IMR-90 (cell line): Measurements from ENCODE around the gene FGFBP2. TPM values are rescaled to one million over a fixed set of nuclear protein-coding genes. Genes with fewer than 3 reads are reported as not detected.

Source experiments
- ATAC-seq: fragments of 200-7000 bp; cut with Tn5 transposase; 2 replicates; pipeline ENCODE4 v1.9.1; 2020; ENCODE audit warnings: low read depth, mild to moderate bottlenecking, moderate library complexity
- BruUV-seq: library from RNA; stranded (reverse); fragments of 400-500 nt; replicated peaks from 2 replicates; lab custom pipeline; 2021; lab: Mats Ljungman, UMichigan
- CTCF ChIA-PET: fragments of 300-600 bp; formaldehyde crosslinking; extraction: SDS; loops from one replicate; lab custom pipeline; 2021; ENCODE audit warnings: antibody characterized with exemption; lab: Yijun Ruan, JAX
- POLR2A ChIA-PET: fragments of 300-600 bp; sonication (Branson Sonifier 250); formaldehyde crosslinking; loops from one replicate; lab custom pipeline; 2022; ENCODE audit warnings: antibody characterized with exemption; ENCODE audit not compliant: unreplicated experiment; lab: Charles Lee
- DNase-seq: peaks from one replicate; pipeline ENCODE4 v3.0.0; 2013
- H2AFZ ChIP-seq: replicated peaks from 2 replicates; pipeline ENCODE3; 2013; ENCODE audit warnings: low read length, mild to moderate bottlenecking; ENCODE audit not compliant: poor library complexity
- H2AK5ac ChIP-seq: 2 replicates; pipeline ENCODE4 v1.6.1; 2013; ENCODE audit warnings: low read depth, low read length, inconsistent platforms
- H2AK9ac ChIP-seq: replicated peaks from 2 replicates; pipeline ENCODE3; 2013; ENCODE audit warnings: mild to moderate bottlenecking, low read depth, low read length, moderate library complexity; ENCODE audit not compliant: poor library complexity
- H2BK120ac ChIP-seq: 2 replicates; pipeline ENCODE4 v1.6.1; 2013; ENCODE audit warnings: low read depth, low read length, inconsistent platforms
- H2BK15ac ChIP-seq: 3 replicates; pipeline ENCODE4 v1.6.1; 2013; ENCODE audit warnings: low read depth, low read length, inconsistent platforms
- H2BK20ac ChIP-seq: 2 replicates; pipeline ENCODE4 v1.6.1; 2013; ENCODE audit warnings: low read depth, mild to moderate bottlenecking, inconsistent platforms, low read length, moderate library complexity
- H2BK5ac ChIP-seq: 2 replicates; pipeline ENCODE4 v1.6.1; 2013; ENCODE audit warnings: mild to moderate bottlenecking, low read depth, low read length, inconsistent platforms; ENCODE audit not compliant: poor library complexity, severe bottlenecking
- H3K14ac ChIP-seq: replicated peaks from 2 replicates; pipeline ENCODE4 v1.6.1; 2013; ENCODE audit warnings: low read depth, low read length, inconsistent platforms
- H3K18ac ChIP-seq: 2 replicates; pipeline ENCODE4 v1.6.1; 2013; ENCODE audit warnings: low read depth, low read length, control low read depth
- H3K23ac ChIP-seq: 2 replicates; pipeline ENCODE4 v1.6.1; 2013; ENCODE audit warnings: low read depth, low read length, inconsistent platforms
- H3K27ac ChIP-seq: 2 replicates; pipeline ENCODE4 v1.5.1; 2013; ENCODE audit warnings: mild to moderate bottlenecking, control low read depth, low read length; ENCODE audit not compliant: insufficient read depth
- H3K27me3 ChIP-seq: 2 replicates; pipeline ENCODE4 v1.6.1; 2013; ENCODE audit warnings: low read length; ENCODE audit not compliant: control insufficient read depth, insufficient read depth
- H3K36me3 ChIP-seq: 2 replicates; pipeline ENCODE4 v1.6.1; 2013; ENCODE audit warnings: low read length, mixed read lengths; ENCODE audit not compliant: control insufficient read depth, insufficient read depth
- H3K4ac ChIP-seq: 2 replicates; pipeline ENCODE4 v1.6.1; 2013; ENCODE audit warnings: low read depth, low read length, inconsistent platforms
- H3K4me1 ChIP-seq: 2 replicates; pipeline ENCODE4 v1.6.1; 2013; ENCODE audit warnings: low read length, mixed read lengths; ENCODE audit not compliant: control insufficient read depth, insufficient read depth
- H3K4me2 ChIP-seq: 2 replicates; pipeline ENCODE4 v1.6.1; 2013; ENCODE audit warnings: low read depth, mild to moderate bottlenecking, control low read depth, low read length, moderate library complexity
- H3K4me3 ChIP-seq: 2 replicates; pipeline ENCODE4 v1.5.1; 2013; ENCODE audit warnings: low read depth, mild to moderate bottlenecking, control low read depth, low read length, moderate library complexity; ENCODE audit not compliant: insufficient read depth
- H3K56ac ChIP-seq: 2 replicates; pipeline ENCODE4 v1.6.1; 2013; ENCODE audit warnings: low read length, inconsistent platforms; ENCODE audit not compliant: insufficient read depth; ENCODE audit errors: extremely low read depth
- H3K79me1 ChIP-seq, 2 experiments: 2 replicates each; pipeline ENCODE4 v1.6.1; 2013; ENCODE audit warnings: low read length in 2 of 2, inconsistent platforms in 1 of 2, low read depth in 1 of 2
- H3K9ac ChIP-seq: 2 replicates; pipeline ENCODE4 v1.6.1; 2013; ENCODE audit warnings: low read depth, low read length, control low read depth
- H3K9me1 ChIP-seq: 2 replicates; pipeline ENCODE4 v1.6.1; 2013; ENCODE audit warnings: low read length, inconsistent platforms; ENCODE audit not compliant: insufficient read depth
- H3K9me3 ChIP-seq: 2 replicates; pipeline ENCODE4 v1.6.1; 2013; ENCODE audit warnings: low read length; ENCODE audit not compliant: control insufficient read depth, insufficient read depth
- H4K20me1 ChIP-seq: 2 replicates; pipeline ENCODE4 v1.6.1; 2013; ENCODE audit warnings: low read length, inconsistent platforms; ENCODE audit not compliant: insufficient read depth
- H4K5ac ChIP-seq: 2 replicates; pipeline ENCODE4 v1.6.1; 2013; ENCODE audit warnings: mild to moderate bottlenecking, low read depth, low read length, control low read depth
- H4K8ac ChIP-seq, 2 experiments: 2 replicates each; pipeline ENCODE4 v1.6.1; 2013; ENCODE audit warnings: low read depth in 2 of 2, low read length in 2 of 2, control low read depth in 1 of 2, inconsistent platforms in 1 of 2
- H4K91ac ChIP-seq: 2 replicates; pipeline ENCODE4 v1.6.1; 2013; ENCODE audit warnings: low read depth, low read length, inconsistent platforms; ENCODE audit not compliant: insufficient read depth
- BHLHE40 ChIP-seq: fragments of 150-350 bp; IDR thresholded peaks from 2 replicates; pipeline ENCODE4 v1.6.1; 2016; ENCODE audit warnings: mild to moderate bottlenecking, low read depth, low read length
- CEBPB ChIP-seq: IDR thresholded peaks from 2 replicates; pipeline ENCODE4 v1.6.1; 2012; ENCODE audit warnings: low read depth, low read length, improper control_type of control experiment
- CHD1 ChIP-seq: IDR thresholded peaks from 2 replicates; pipeline ENCODE4 v1.6.1; 2012; ENCODE audit warnings: low read depth, low read length, improper control_type of control experiment
- FOS ChIP-seq: fragments of 150-350 bp; IDR thresholded peaks from 2 replicates; pipeline ENCODE4 v1.6.1; 2016; ENCODE audit warnings: low read depth, low read length
- MAFK ChIP-seq: IDR thresholded peaks from 2 replicates; pipeline ENCODE4 v1.6.1; 2012; ENCODE audit warnings: low read depth, low read length, improper control_type of control experiment
- MAZ ChIP-seq: IDR thresholded peaks from 2 replicates; pipeline ENCODE4 v1.6.1; 2012; ENCODE audit warnings: low read depth, mild to moderate bottlenecking, low read length, improper control_type of control experiment, moderate library complexity, borderline replicate concordance
- MXI1 ChIP-seq: IDR thresholded peaks from 2 replicates; pipeline ENCODE4 v1.6.1; 2012; ENCODE audit warnings: low read depth, mild to moderate bottlenecking, low read length, moderate library complexity, borderline replicate concordance
- NFE2L2 ChIP-seq: fragments of 150-350 bp; IDR thresholded peaks from 2 replicates; pipeline ENCODE4 v1.6.1; 2016; ENCODE audit warnings: low read depth, mild to moderate bottlenecking, low read length
- POLR2A ChIP-seq: IDR thresholded peaks from 2 replicates; pipeline ENCODE4 v1.6.1; 2012; ENCODE audit warnings: mild to moderate bottlenecking, low read depth, low read length
- RAD21 ChIP-seq: IDR thresholded peaks from 2 replicates; pipeline ENCODE4 v1.6.1; 2012; ENCODE audit warnings: low read length, improper control_type of control experiment
- RCOR1 ChIP-seq: IDR thresholded peaks from 2 replicates; pipeline ENCODE4 v1.6.1; 2012; ENCODE audit warnings: mild to moderate bottlenecking, low read length, improper control_type of control experiment; ENCODE audit not compliant: insufficient replicate concordance
- RFX5 ChIP-seq: IDR thresholded peaks from 2 replicates; pipeline ENCODE4 v1.8.0; 2012; ENCODE audit warnings: low read depth, mild to moderate bottlenecking, low read length, moderate library complexity
- SMC3 ChIP-seq: fragments of 150-350 bp; IDR thresholded peaks from 2 replicates; pipeline ENCODE4 v1.6.1; 2016; ENCODE audit warnings: low read depth, mild to moderate bottlenecking, antibody characterized with exemption, low read length, moderate library complexity
- WGBS, 2 experiments: methylation state at CpG; one replicate each; pipeline versions ENCODE4 v1.1.5 to v1.1.7; 2013; ENCODE audit warnings: missing lambda C conversion rate in 2 of 2; ENCODE audit not compliant: insufficient read length in 1 of 2; ENCODE audit errors: extremely low coverage in 2 of 2; 5-methylcytosine and 5-hydroxymethylcytosine counted together
- dilution Hi-C: fragments of 300-500 bp; cut with HindIII; formaldehyde crosslinking; loops from one replicate; pipeline ENCODE4 v1.14.3; 2018; ENCODE audit warnings: low sequenced_read_pairs; ENCODE audit not compliant: unreplicated experiment
- in situ Hi-C: fragments of 300-500 bp; cut with MboI; formaldehyde crosslinking; loops from 3 replicates; pipeline ENCODE4 v1.14.3; 2019; ENCODE audit warnings: low sequenced_read_pairs, inconsistent platforms, mixed read lengths
- intact Hi-C: fragments of 100-400 bp; cut with micrococcal nuclease; formaldehyde crosslinking; loops from 2 replicates; pipeline ENCODE4 v1.10.0; 2022
- polyA plus RNA-seq, 3 experiments: library from polyadenylated mRNA; depleted of rRNA; stranded (reverse); fragments of >200 nt; gene quantifications; 2 replicates each; pipeline ENCODE4 v1.2.3, GENCODE V29; 2012; ENCODE audit warnings: low replicate concordance in 1 of 3
- total RNA-seq: library from RNA; depleted of rRNA; stranded (reverse); fragments of >200 nt; gene quantifications from 2 replicates; pipeline ENCODE4 v1.2.3, GENCODE V29; 2012
- TF ChIP-seq, protein P1 (sequence below): fragments of 150-350 bp; IDR thresholded peaks from 2 replicates; pipeline ENCODE4 v1.6.1; 2016; ENCODE audit warnings: low read depth, mild to moderate bottlenecking, low read length, moderate library complexity, borderline replicate concordance
- TF ChIP-seq, protein P2 (sequence below): conservative IDR thresholded peaks from 2 replicates; pipeline ENCODE4 v1.5.1; 2012; ENCODE audit warnings: mild to moderate bottlenecking, low read depth, low read length, improper control_type of control experiment
- TF ChIP-seq, protein P3 (sequence below): fragments of 150-350 bp; IDR thresholded peaks from 2 replicates; pipeline ENCODE4 v1.6.1; 2017; ENCODE audit warnings: mild to moderate bottlenecking, antibody characterized with exemption, low read length, low read depth

Gene FGFBP2
- total and polyA plus RNA-seq, 2 of the 4 experiments (the other 2 are of a cell fraction), result not detected

DNA sequence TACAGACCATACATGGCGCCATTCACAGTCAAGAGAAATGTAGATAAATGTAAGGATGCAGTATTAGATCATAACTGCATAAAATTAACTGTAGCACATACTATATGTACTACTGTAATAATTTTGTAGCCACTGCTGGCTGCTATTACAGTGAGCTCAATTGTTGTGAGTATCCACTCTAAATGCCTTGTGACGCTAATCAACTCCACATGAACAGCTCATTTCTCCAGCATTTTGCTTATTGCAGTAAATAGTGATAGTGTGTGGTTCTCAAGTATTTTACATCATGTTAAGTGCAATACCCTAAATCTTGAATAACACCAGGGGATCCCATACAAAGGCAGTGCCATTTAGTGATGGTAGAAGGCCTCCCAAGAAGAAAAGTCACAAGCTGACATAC is 45.7 kb downstream of the FGFBP2 start:
- dilution Hi-C loops, result no loop called here
- Histone ChIP-seq H3K4me1 (peaks cover 16% of the 10 kb centered on the region), H3K23ac (no peak overlapping the region), H3K18ac (no peak overlapping the region), H4K5ac (no peak overlapping the region), H4K91ac (no peak overlapping the region), H2AK5ac (no peak overlapping the region), H3K14ac (no peak overlapping the region), H3K36me3 (no peaks in the 10 kb centered on the region), H3K4me3 (no peak overlapping the region), H2BK20ac (no peak overlapping the region), H3K4me2 (no peak overlapping the region), H3K9ac (no peak overlapping the region), H4K8ac (no peak overlapping the region), H2BK120ac (no peak overlapping the region), H3K27me3 (no peaks in the 10 kb centered on the region), H3K79me1 (no peaks in the 10 kb centered on the region), H2BK5ac (no peak overlapping the region), H2AK9ac (no peak overlapping the region), H2AFZ (no peak overlapping the region), H3K9me1 (peaks cover 13% of the 10 kb centered on the region), H4K20me1 (no peaks in the 10 kb centered on the region), H2BK15ac (peak overlapping the region; percentile 4; the same call in 1 of the 3 replicates), H3K56ac (no peak overlapping the region), H3K27ac (no peak overlapping the region), H3K9me3 (no peaks in the 10 kb centered on the region; the same call in 1 of the 2 replicates), H3K4ac (no peak overlapping the region)
- ATAC-seq, result no peak
- intact Hi-C loops, result no loop called here
- no peak for DNase-seq
- in situ Hi-C loops, result no loop called here
- no TSS peak for BruUV-seq
- WGBS, 2 experiments, result no CpG with 5 or more reads among the region's 2 CpGs
- TF ChIP-seq FOS, result no peak
- TF ChIP-seq CEBPB, result no peak
- TF ChIP-seq, protein P1, sequence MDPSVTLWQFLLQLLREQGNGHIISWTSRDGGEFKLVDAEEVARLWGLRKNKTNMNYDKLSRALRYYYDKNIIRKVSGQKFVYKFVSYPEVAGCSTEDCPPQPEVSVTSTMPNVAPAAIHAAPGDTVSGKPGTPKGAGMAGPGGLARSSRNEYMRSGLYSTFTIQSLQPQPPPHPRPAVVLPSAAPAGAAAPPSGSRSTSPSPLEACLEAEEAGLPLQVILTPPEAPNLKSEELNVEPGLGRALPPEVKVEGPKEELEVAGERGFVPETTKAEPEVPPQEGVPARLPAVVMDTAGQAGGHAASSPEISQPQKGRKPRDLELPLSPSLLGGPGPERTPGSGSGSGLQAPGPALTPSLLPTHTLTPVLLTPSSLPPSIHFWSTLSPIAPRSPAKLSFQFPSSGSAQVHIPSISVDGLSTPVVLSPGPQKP, result no peak
- TF ChIP-seq POLR2A, result no peak
- no peak for TF ChIP-seq RAD21
- TF ChIP-seq MAZ, result no peak
- TF ChIP-seq SMC3, result no peak
- no peak for TF ChIP-seq RFX5
- no peak for TF ChIP-seq MXI1
- TF ChIP-seq RCOR1, result no peak
- no peak for TF ChIP-seq CHD1
- TF ChIP-seq, protein P2, sequence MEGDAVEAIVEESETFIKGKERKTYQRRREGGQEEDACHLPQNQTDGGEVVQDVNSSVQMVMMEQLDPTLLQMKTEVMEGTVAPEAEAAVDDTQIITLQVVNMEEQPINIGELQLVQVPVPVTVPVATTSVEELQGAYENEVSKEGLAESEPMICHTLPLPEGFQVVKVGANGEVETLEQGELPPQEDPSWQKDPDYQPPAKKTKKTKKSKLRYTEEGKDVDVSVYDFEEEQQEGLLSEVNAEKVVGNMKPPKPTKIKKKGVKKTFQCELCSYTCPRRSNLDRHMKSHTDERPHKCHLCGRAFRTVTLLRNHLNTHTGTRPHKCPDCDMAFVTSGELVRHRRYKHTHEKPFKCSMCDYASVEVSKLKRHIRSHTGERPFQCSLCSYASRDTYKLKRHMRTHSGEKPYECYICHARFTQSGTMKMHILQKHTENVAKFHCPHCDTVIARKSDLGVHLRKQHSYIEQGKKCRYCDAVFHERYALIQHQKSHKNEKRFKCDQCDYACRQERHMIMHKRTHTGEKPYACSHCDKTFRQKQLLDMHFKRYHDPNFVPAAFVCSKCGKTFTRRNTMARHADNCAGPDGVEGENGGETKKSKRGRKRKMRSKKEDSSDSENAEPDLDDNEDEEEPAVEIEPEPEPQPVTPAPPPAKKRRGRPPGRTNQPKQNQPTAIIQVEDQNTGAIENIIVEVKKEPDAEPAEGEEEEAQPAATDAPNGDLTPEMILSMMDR, result no peak
- TF ChIP-seq, protein P3, sequence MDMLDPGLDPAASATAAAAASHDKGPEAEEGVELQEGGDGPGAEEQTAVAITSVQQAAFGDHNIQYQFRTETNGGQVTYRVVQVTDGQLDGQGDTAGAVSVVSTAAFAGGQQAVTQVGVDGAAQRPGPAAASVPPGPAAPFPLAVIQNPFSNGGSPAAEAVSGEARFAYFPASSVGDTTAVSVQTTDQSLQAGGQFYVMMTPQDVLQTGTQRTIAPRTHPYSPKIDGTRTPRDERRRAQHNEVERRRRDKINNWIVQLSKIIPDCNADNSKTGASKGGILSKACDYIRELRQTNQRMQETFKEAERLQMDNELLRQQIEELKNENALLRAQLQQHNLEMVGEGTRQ, result no peak
- no peak for TF ChIP-seq NFE2L2
- TF ChIP-seq BHLHE40, result no peak
- no peak for TF ChIP-seq MAFK
- ChIA-PET POLR2A (no interaction called here), CTCF (interaction anchor here (1.6 kb wide), 1 partner anchor 34 kb away, joined by 3 read pairs; no protein-coding TSS in a partner anchor)
